C4-2B (cell line): ENCODE measurements around the gene ATP6V1B1.

ENCODE experiments used
- ZFX ChIP-seq: fragments of 450-650 bp; IDR thresholded peaks from 2 replicates; pipeline ENCODE4 v1.6.1; 2017
- TF ChIP-seq, protein P1 (sequence below): fragments of 450-650 bp; conservative IDR thresholded peaks from 2 replicates; pipeline ENCODE4 v1.5.1; 2017; ENCODE audit warnings: mild to moderate bottlenecking

DNA sequence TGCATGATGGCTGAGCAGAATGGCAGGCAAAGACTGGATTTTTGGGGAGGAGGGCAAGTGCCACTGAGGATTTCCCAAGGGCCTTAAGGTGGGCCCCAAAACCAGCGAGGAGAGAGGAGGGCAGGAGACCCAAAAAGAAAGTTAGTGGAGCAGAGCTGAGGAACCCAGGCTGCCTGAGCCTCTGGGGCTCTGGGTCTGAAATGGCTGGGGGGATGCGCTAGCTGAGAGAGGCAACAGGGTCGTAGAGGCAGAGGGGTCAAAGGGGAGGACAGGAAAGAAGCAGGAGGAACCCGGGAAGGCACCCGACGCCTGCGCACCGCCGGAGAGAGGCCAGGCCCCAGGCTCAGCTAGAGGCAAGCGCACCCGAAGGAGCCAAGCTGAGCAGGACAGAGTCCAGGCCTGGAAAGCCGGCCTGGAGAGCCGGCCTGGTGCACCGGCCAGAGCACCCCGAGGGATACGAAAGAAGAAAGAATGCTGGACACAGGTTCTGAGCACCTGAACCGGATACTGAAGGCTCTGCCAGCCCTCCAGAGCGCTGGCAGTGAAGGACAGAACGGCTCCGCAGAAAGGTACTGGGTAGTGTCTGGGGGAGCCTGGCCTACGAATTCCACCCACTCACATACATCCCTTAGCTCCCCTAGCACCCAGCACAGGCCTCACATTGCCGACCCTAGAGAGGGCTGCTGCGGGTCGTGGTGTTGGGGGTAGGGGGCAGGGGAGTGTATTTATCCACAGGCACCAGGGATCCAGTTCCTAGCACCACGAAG is 39.5 kb upstream of the ATP6V1B1 start:
- TF ChIP-seq, protein P1, sequence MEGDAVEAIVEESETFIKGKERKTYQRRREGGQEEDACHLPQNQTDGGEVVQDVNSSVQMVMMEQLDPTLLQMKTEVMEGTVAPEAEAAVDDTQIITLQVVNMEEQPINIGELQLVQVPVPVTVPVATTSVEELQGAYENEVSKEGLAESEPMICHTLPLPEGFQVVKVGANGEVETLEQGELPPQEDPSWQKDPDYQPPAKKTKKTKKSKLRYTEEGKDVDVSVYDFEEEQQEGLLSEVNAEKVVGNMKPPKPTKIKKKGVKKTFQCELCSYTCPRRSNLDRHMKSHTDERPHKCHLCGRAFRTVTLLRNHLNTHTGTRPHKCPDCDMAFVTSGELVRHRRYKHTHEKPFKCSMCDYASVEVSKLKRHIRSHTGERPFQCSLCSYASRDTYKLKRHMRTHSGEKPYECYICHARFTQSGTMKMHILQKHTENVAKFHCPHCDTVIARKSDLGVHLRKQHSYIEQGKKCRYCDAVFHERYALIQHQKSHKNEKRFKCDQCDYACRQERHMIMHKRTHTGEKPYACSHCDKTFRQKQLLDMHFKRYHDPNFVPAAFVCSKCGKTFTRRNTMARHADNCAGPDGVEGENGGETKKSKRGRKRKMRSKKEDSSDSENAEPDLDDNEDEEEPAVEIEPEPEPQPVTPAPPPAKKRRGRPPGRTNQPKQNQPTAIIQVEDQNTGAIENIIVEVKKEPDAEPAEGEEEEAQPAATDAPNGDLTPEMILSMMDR: no peak
- TF ChIP-seq ZFX: no peak
